ENCODE measurements around the gene GZMM.

GZMM gene

DNA sequence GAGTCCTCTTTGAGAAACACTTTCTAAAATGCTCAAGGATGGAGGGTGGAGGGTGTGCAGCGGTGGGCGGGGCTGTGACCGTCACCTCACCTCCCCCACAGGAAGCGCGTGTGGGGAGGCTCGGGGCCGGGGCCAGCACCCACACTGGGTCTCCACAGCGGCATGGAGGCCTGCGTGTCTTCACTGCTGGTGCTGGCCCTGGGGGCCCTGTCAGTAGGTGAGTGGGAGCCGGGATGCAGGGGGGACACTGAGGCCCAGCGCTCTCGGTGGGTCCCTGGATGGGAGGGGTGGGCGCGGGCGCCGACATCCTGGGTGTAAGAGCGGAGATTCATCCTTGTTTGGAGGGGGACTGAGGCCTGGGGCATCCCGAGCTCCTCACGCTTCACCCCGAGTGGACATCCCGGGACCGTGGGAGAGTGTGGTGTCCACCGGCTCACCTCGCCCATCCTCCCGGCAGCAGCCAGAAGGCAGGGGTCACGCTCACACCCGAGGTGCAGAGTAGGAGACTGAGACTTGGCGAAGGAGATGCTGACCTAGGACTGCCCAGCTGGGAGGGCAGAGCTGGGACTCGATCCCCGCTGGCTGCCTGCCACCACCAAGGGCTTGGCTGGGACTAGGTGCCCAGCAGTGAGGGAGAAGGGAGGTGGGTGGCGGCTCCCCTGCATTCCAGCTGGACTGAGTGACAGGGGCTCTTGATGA lies at the start of gene GZMM:
TSS of gene GZMM (plus strand) at position 144 of the 699 bp plus-strand sequence. CDS start at position 163, 19 bp downstream.
- DNase-seq: no peak

DNA sequence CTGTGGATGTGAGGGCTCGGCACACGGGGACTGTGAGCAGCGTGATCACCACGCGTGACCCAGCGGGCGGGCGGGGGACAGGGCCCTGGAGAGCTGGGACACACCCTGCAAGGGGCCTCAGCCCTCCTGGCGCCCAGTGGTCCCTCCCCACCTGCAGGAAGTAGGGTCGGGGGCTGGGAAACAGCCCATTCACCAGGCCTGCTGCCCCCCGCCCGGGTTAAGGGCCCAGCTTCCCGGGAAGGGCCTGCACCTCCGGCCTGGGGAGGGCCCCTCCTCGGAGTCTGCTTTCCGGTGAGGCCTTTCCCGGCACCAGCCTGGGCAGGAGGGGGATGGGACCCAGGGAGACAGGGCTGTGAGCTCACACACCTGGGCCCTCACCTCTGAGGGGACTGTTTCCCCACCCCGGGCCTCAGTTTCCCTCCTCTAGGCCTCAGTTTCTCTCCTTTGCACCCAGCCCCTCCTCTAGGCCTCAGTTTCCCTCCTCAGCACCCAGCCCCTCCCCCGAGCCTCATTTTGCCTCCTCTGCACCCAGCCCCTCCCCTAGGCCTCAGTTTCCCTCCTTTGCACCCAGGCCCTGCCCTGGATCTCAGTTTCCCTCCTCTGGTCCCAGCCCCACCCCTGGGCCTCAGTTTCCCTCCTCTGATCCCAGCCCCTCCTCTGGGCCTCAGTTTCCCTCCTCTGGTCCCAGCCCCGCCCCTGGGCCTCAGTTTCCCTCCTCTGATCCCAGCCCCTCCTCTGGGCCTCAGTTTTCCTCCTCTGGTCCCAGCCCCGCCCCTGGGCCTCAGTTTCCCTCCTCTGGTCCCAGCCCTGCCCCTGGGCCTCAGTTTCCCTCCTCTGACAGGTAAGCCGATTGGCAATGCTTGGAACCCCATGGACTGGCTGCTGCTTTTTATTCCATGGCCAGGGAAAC lies 49.4 kb upstream of the GZMM start:
- DNase-seq: no peak

DNA sequence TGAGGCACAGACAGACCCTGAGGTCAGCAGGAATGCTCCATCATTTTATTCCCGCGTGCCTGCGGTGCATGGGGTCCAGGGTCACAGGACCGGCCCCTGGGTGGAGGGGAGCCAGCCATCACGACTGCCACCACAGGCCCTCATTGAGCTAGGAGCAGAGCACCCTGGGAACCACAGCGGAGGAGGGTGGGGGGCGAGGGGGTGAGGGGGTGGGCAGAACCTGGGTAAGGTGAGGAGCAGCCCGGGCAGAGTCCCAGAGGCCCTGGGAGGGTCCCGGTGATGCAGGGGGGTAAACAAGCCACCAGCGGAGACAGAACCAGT lies 48.8 kb upstream of the GZMM start:
- DNase-seq: no peak

DNA sequence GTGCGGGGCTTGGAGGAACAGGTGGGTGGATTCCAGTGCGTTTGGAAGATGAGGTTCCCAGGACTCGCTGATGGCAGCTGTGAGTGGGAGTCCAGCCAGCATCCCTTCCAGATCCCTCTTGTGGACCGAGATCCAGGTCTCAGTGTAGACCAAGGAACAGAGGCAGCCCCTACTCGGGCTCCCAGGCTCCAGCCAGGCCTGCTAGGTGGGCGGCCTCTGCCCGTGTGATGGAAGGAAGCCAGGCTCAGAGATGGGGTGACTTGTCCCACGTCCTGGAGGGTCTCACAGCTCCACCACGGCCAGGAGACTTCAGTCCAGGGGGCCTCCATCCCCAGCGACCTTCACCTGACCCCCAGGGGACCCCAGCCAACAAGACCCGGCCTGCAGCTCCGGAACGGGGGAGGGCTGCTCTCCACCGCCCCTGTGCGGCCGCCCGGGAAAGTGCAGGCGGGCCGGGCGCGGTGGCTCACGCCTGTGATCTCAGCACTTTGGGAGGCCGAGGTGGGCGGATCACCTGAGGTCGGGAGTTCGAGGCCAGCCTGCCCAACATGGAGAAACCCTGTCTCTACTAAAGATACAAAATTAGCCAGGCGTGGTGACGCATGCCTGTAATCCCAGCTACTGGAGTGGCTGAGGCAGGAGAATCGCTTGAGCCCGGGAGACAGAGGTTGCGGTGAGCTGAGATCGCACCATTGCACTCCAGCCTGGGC lies 48.3 kb upstream of the GZMM start:
- no peak for DNase-seq

- no peak for DNase-seq
Observed at GRCh38 chr19:496112-496665, 47.7 kb upstream of the GZMM start, which contains the start of gene MADCAM1. TSS of gene MADCAM1 (plus strand) at chr19:496486. CDS start at chr19:496500, 14 bp downstream.

GRCh38 chr19:496986-497385 lies 46.9 kb upstream of the GZMM start:
- no peak for DNase-seq

- no peak for DNase-seq
Observed at GRCh38 chr19:497491-497868, 46.4 kb upstream of the GZMM start.

GRCh38 chr19:497869-498510 lies 45.9 kb upstream of the GZMM start:
- DNase-seq: no peak

DNA sequence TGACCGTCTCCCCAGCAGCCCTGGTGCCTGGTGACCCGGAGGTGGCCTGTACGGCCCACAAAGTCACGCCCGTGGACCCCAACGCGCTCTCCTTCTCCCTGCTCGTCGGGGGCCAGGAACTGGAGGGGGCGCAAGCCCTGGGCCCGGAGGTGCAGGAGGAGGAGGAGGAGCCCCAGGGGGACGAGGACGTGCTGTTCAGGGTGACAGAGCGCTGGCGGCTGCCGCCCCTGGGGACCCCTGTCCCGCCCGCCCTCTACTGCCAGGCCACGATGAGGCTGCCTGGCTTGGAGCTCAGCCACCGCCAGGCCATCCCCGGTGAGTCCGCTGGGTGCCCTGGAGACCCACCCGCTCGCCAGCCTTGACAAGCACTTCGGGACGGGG lies 45.4 kb upstream of the GZMM start:
- no peak for DNase-seq

DNA sequence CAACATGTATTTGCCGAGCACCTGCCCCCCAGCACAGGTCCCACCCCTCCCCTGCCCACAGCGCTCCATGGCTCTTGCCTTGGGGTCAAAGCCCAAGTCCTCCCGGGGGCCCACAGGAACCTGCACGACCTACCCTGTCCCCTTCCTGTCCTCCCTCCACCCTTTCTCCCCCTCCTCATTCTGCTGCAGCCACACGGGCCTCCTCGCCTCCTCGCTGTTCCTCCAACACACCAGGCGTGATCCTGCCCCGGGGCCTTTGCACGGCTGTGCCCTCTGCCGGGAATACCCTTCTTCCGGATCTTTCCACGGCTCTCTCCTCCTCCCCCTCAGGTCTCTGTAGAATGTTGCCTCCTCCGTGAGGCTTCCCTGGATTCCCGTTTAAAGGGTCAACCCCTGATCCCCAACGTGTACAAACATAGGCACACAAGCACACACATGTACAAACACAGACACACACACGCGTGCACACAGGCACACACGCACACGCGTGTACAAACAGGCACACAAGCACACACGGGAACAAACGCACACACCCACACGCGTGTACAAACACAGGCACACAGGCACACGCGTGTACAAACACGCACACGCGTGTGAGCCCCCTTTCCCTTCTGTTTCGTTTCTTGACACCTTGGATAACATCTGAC lies 44.8 kb upstream of the GZMM start:
- DNase-seq: no peak

- DNase-seq: no peak
Observed at GRCh38 chr19:501646-502045, 42.2 kb upstream of the GZMM start.

- no peak for DNase-seq
Observed at GRCh38 chr19:504616-505015, 39.2 kb upstream of the GZMM start.

DNA sequence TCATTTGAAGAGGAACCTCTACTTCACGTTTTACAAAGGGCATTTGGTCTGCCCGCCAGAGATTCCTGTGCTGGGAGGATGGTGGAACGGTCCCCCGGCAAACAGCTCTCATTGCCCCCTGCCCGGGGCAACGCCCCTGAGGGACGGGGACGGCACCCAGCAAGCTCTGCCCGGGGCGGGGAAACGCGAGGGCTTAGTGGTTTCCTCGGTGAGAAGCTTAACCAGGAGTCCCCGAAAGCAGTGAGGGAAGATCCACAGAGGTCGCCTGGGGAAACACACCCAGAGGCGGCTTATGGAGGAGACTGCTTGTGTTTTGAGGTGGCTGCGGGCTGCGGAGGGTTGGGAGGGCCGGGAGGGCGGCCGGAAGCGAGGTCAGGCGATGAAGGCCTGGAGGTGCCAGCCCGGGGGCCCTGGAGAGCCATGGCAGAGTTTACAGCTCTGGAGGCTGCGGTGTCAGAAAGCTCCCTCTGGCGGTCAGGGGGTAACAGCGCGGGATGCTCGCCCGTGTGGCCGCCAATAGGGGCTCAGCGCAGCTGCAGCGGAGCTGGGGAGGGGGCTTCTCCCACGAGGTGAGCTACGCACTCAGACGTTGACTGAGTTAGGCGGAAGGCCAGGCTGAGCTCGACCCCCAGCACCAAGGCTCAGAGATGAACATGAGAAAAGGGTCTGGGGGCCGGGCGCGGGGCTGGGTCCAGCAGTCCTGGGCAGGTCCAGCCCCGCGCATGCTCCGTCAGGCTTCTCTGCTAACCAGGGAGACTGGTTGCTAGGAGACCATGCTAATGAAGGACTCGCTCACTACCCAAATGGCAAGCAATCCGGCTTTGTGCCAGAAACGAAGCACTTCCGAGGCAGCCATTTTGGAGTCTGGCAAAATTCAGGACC lies 37.2 kb upstream of the GZMM start:
- peak; percentile 99 for DNase-seq

DNA sequence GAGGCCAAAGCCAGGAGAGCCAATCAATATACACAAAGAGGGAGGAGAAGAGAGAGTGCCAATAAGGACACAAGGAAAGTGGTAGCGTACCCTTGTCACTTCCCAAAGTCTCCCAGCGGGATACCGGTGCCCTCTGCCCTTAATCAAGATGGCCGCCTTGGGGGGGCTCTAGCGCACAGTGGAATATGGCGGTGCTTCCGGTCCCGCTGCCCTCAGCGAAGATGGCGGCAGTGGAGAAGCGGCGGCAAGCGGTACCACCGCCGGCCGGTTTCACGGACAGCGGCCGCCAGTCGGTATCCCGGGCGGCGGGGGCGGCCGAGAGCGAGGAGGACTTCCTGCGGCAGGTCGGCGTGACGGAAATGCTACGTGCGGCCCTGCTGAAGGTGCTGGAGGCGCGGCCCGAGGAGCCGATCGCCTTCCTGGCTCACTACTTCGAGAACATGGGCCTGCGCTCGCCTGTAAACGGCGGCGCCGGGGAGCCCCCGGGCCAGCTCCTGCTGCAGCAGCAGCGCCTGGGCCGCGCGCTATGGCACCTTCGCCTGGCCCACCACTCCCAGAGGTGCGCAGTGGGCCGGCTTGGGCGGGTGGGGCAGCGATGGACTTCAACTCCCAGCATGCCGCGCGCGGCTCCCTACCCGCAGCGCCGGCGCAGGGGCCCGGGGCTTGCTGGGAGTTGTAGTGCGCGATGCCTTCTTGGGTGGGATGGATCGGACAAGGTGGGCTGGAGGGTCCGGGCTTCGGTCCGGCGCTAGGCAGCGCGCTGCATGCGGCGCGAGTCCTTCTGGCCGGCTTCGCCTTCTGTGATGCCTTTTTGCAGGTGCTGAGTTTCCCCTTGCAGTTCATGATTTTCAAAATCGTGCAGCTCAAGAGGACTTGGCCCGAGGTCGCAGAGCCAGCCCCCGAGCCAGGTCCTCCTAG lies 36.3 kb upstream of the GZMM start, which contains the start of gene TPGS1:
TSS of gene TPGS1 (plus strand) at position 212 of the 918 bp plus-strand sequence. CDS start at position 222, 10 bp downstream.
- peak; percentile 100 for DNase-seq

GRCh38 chr19:508204-509150 lies 35.4 kb upstream of the GZMM start:
- no peak for DNase-seq

DNA sequence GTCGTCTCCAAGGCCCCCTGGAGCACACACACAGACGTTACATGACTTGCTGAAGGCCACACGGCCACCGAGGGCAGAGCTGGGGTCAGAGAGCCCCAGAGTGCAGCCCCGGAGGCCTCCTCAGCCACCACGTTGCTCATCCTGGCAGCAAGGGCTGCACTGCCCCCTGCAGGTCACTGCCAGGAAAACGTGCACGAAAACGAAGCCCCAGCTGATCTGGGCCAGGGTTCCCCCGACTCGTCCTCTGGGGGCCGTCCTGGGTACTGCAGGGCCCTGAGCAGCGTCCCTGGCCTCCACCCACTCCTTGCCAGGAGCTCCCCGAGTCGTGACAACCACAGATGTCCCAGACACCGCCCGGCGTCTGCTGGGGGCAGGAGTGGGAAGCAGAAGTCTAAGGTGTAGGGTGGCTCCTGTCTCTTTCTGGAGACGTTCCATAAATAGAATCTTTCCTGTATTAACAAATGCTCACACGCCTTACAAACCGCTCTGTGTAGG lies 33.2 kb upstream of the GZMM start:
- peak; percentile 87 for DNase-seq

GRCh38 chr19:511101-511851 lies 32.6 kb upstream of the GZMM start:
- DNase-seq: peak; percentile 100
